HT1080 (cell line): Measurements from ENCODE around the gene LIPH. TPM values are rescaled to one million over a fixed set of nuclear protein-coding genes. Genes with fewer than 3 reads are reported as not detected.
"Not testable (repeated sequence)": the region's sequence is repeated elsewhere in the genome, so short reads cannot be mapped to it uniquely, and the experiment has no call there.

ENCODE experiments used
- DNase-seq: peaks from one replicate; pipeline ENCODE4 v3.0.0-alpha.2; 2015; ENCODE audit warnings: low read depth
- polyA plus RNA-seq, 2 experiments: library from polyadenylated mRNA; depleted of rRNA; stranded (reverse); fragments of >200 nt; gene quantifications; 2 replicates each; pipeline ENCODE4 v1.2.3, GENCODE V29; 2015
- total RNA-seq: library from RNA; depleted of rRNA; stranded (reverse); fragments of >200 nt; shearing (Covaris generic); gene quantifications from 2 replicates; pipeline ENCODE4 v1.2.3, GENCODE V29; 2014; rRNA removed

LIPH gene
- 0.13 and 0.63 TPM in 2 replicates for total RNA-seq
- polyA plus RNA-seq (2015; cell fraction: cytosol; rRNA removed): 0.08 and 1.1 TPM in 2 replicates
- polyA plus RNA-seq (2015; cell fraction: nucleus; rRNA removed): 0.32 and 0.48 TPM in 2 replicates

- DNase-seq: peak; percentile 62
Measured at GRCh38 chr3:185552358-185552877, at the start of gene LIPH. Gene LIPH, minus strand, starts transcription at chr3:185552588. Its CDS starts 117 bp downstream, at chr3:185552471.

GRCh38 chr3:185595526-185595925 is 43.1 kb upstream of the LIPH start:
- no peak for DNase-seq

- no peak for DNase-seq
Measured at GRCh38 chr3:185594073-185594472, 41.7 kb upstream of the LIPH start.

- DNase-seq: no peak
Measured at GRCh38 chr3:185586686-185587039, 34.3 kb upstream of the LIPH start.

GRCh38 chr3:185585859-185586685 is 33.7 kb upstream of the LIPH start, which contains the start of gene SENP2:
Gene SENP2, plus strand, starts transcription at chr3:185586295. Its CDS starts 119 bp downstream, at chr3:185586414.
- peak; percentile 99 for DNase-seq

- no peak for DNase-seq
Measured at GRCh38 chr3:185585518-185585858, 33.1 kb upstream of the LIPH start.

GRCh38 chr3:185584686-185585085 is 32.3 kb upstream of the LIPH start:
- DNase-seq: no peak

- no peak for DNase-seq
Measured at GRCh38 chr3:185583925-185584324, 31.5 kb upstream of the LIPH start.

- DNase-seq: no peak
Measured at GRCh38 chr3:185582871-185583270, 30.5 kb upstream of the LIPH start.

- DNase-seq: no peak
Measured at GRCh38 chr3:185582236-185582635, 29.8 kb upstream of the LIPH start.

GRCh38 chr3:185575108-185575869 is 22.9 kb upstream of the LIPH start:
- peak; percentile 68 for DNase-seq

- no peak for DNase-seq
Measured at GRCh38 chr3:185572183-185572582, 19.8 kb upstream of the LIPH start.

- no peak for DNase-seq
Measured at GRCh38 chr3:185561958-185562357, 9.6 kb upstream of the LIPH start.

- no peak for DNase-seq
Measured at GRCh38 chr3:185561374-185561943, 9.1 kb upstream of the LIPH start.

GRCh38 chr3:185560676-185561075 is 8.3 kb upstream of the LIPH start:
- DNase-seq: no peak

GRCh38 chr3:185559706-185560090 is 7.3 kb upstream of the LIPH start:
- no peak for DNase-seq

- DNase-seq: peak; percentile 32
Measured at GRCh38 chr3:185558395-185558794, 6.0 kb upstream of the LIPH start.

- DNase-seq: not testable (repeated sequence)
Measured at GRCh38 chr3:185556640-185557039, 4.3 kb upstream of the LIPH start.

GRCh38 chr3:185555860-185556347 is 3.5 kb upstream of the LIPH start:
- DNase-seq: no peak

- no peak for DNase-seq
Measured at GRCh38 chr3:185555101-185555501, 2.7 kb upstream of the LIPH start.

GRCh38 chr3:185549651-185550111 is 2.7 kb downstream of the LIPH start:
- DNase-seq: no peak
